ENCODE data around the gene EHBP1L1. TPM values are rescaled to one million over a fixed set of nuclear protein-coding genes. Genes with fewer than 3 reads are reported as not detected.

The EHBP1L1 gene
- total RNA-seq, 2 experiments from 2014 or later: 55.7 to 60.0 TPM

DNA sequence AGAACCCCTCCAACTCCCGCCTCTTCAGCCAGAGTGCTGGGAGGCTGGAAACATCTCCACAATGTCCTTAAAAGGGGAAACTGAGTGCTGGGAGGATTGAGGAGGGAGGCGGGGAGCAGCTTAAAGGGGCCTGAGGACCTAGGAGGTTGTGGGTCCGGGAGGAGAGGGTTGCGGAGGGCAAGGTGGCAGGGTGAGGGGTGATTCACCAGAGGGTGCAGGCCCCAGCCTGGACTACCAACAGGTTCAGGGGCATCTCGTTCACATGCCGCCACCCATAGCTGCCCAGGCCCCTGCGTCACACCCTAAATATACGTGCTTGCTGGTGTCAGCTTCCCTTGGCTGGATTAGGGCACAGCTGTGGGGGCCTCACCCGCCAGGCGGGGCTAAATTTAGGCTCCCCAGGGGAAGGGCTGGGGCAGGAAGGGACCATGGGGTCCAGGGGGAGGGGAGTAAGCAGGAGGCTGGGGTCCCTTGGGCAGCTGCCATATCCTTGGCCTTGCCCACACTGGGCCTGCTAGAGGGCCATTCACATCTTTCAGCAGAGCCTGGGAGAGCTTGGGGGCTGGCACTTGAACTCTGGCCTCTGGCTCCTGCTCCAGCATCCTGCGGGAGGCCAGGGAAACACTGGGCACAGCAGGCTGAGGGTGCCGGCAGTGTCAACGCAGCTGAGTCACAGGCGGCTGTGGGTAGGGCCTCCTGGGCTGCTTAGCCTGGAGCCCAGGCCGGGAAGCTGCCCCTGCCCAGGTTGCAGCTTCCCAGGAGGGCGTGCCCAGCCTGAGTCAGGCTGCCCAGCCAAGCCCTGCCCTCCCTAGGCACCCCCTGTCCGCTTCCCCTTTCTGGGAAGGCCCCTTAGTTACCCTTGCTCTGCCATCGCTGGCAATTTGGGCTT is 1.3 kb downstream of the EHBP1L1 start:
- H3K27ac Mint-ChIP-seq: peak overlapping the region; percentile 84
- H3K9me3 Mint-ChIP-seq: no peaks in the 10 kb centered on the region
- H3K4me3 Mint-ChIP-seq: peak overlapping the region; percentile 88
- peaks cover 23% of the 10 kb centered on the region for H3K36me3 Mint-ChIP-seq
- H3K27me3 Mint-ChIP-seq: no peaks in the 10 kb centered on the region
- peaks cover 44% of the 10 kb centered on the region for H3K4me1 Mint-ChIP-seq
- peak; percentile 48 for DNase-seq

DNA sequence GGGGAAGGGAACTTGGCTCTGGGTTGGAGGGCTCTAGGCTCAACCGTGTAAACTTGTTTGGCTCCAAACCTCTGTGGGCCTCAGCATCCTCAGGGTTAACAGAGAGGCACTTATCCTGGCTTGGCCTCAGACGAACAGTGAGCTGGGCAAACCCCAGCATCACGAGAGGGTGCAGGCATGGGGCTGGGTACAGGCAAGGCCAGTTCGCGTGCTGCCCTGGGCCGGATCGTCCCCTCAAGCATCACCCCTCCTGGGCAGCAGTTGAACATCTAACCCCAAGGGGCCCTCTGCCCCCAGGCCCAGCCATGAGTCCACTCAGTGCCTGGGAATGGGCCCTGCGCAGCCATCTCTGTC is 1.9 kb downstream of the EHBP1L1 start:
- Mint-ChIP-seq H3K9me3 (no peaks in the 10 kb centered on the region), H3K36me3 (peaks cover 22% of the 10 kb centered on the region), H3K4me1 (peaks cover 43% of the 10 kb centered on the region)

DNA sequence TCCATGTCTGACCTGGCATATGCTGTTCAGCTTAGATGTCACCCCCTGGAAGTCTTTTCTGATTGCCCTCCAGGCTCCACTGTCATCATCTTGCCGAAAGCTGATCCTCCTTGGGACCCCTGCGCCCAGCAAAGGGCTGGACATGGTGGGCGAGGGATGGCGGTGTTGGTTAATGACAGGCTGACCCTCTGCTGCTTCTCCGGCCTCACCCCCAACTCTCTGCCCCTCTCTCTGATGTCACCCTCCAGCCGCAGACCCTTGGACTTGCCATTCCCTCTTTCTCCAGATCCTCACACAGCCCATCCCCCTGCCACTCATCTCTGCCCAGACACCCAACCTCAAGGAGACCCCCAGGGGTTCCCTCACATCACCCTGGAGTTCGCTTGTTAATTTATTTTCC is 2.3 kb downstream of the EHBP1L1 start:
- peak overlapping the region; percentile 55 for H3K4me3 Mint-ChIP-seq

More for the DNA sequence above, 1.9 kb downstream of the EHBP1L1 start:
- Mint-ChIP-seq H3K4me3 (peak overlapping the region; percentile 55), H3K27ac (peak overlapping the region; percentile 16), H3K27me3 (no peaks in the 10 kb centered on the region)
- DNase-seq: no peak

DNA sequence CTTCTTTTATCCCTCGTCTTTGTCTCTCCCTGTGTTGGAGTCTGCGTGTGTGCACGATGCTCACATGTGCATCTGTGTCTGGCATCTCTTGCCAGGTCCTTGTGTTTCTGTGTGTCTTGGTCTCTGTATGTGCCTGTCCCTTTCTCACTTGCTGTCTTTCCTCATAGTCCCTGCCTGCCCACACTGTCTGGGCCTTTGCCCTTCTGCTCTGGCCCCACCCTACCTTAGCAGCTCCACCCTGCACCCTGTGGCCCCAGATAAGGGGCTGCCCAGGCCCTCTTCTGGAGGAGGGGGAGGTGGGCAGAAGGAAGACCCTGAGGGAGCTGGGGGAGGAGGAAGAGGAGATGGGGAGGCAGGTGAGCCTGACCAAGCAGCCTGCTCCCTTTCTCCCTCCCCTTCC is 2.8 kb downstream of the EHBP1L1 start:
- no peak for DNase-seq
- H3K36me3 Mint-ChIP-seq: peaks cover 17% of the 10 kb centered on the region
- peaks cover 36% of the 10 kb centered on the region for H3K4me1 Mint-ChIP-seq
- H3K27ac Mint-ChIP-seq: peak overlapping the region; percentile 4
- H3K27me3 Mint-ChIP-seq: no peaks in the 10 kb centered on the region
- no peaks in the 10 kb centered on the region for H3K9me3 Mint-ChIP-seq
- H3K4me3 Mint-ChIP-seq: peak overlapping the region; percentile 50

More for the DNA sequence above, 2.3 kb downstream of the EHBP1L1 start:
- Mint-ChIP-seq H3K36me3 (peaks cover 18% of the 10 kb centered on the region), H3K27me3 (no peaks in the 10 kb centered on the region), H3K4me1 (peaks cover 41% of the 10 kb centered on the region), H3K9me3 (no peaks in the 10 kb centered on the region), H3K27ac (peak overlapping the region; percentile 4)
- DNase-seq: no peak

DNA sequence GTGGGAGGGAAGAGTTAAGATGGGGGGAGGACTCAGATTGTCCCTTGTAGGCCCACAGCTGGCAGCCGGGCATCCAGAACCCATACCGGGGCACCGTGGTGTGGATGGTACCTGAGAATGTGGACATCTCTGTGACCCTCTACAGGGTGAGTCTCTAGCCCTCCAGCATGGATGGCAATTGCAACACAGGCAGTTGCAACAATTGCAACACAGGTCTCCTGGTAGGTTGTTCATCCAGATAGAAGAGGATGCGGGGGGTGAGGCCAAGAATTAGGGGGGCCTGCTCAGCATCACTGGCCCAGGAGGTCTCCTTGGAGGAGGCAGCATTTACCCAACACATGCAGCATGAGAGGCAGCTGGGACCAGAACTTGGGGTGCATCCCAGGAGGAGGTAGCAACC is 3.4 kb downstream of the EHBP1L1 start:
- no peak for DNase-seq
- Mint-ChIP-seq H3K27ac (no peak overlapping the region), H3K9me3 (no peaks in the 10 kb centered on the region), H3K4me1 (peaks cover 33% of the 10 kb centered on the region), H3K4me3 (no peak overlapping the region), H3K36me3 (peaks cover 13% of the 10 kb centered on the region), H3K27me3 (no peaks in the 10 kb centered on the region)

DNA sequence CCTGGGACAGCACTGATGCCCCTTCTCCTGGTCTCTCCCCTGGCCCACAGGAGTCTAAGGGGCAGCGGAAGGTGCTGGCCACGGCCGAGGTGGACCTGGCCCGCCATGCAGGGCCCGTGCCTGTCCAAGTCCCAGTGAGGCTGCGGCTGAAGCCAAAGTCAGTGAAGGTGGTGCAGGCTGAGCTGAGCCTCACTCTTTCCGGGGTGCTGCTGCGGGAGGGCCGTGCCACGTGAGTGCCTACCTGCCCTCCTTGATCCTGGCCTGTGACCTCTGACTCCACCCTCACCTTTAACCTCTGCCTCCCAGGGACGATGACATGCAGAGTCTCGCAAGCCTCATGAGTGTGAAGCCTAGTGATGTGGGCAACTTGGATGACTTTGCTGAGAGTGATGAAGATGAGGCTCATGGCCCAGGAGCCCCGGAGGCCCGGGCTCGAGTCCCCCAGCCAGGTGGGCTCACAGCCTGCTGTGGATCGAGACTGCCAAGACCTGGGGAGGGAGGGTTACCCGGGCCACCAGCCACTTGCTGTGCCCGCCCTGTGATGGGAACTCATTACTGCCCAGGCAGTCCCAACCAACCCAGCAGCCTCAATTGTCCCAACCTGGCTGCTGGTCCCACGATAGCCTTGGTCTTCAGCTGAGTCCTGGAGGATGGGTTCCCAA is 4.3 kb downstream of the EHBP1L1 start:
- DNase-seq: no peak
- H3K36me3 Mint-ChIP-seq: peaks cover 13% of the 10 kb centered on the region
- no peaks in the 10 kb centered on the region for H3K27me3 Mint-ChIP-seq
- peaks cover 27% of the 10 kb centered on the region for H3K4me1 Mint-ChIP-seq
- H3K9me3 Mint-ChIP-seq: no peaks in the 10 kb centered on the region
- H3K27ac Mint-ChIP-seq: no peak overlapping the region
- no peak overlapping the region for H3K4me3 Mint-ChIP-seq

DNA sequence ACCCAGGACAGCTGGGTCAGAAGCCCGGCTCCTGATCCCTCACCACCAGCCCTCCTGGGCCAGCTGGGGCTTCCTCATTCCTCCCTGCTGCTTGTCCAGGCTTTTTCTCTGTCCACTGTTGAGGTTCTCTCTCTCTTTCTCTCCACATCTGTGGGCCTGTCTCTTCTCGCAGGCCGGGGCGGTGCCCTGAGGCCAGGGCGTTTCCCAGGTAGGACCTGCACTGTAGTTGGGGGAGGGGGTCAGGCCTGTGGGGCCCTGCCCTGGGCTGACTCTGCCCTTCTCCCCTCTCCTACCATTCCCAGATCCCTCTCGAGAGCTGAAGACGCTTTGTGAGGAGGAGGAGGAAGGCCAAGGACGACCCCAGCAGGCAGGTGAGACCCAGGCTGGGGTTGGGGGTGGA is 4.9 kb downstream of the EHBP1L1 start:
- H3K27me3 Mint-ChIP-seq: no peaks in the 10 kb centered on the region
- no peaks in the 10 kb centered on the region for H3K9me3 Mint-ChIP-seq
- no peak for DNase-seq
- peak overlapping the region; percentile 54 for H3K27ac Mint-ChIP-seq
- peaks cover 13% of the 10 kb centered on the region for H3K36me3 Mint-ChIP-seq
- H3K4me1 Mint-ChIP-seq: peaks cover 22% of the 10 kb centered on the region
- no peak overlapping the region for H3K4me3 Mint-ChIP-seq

DNA sequence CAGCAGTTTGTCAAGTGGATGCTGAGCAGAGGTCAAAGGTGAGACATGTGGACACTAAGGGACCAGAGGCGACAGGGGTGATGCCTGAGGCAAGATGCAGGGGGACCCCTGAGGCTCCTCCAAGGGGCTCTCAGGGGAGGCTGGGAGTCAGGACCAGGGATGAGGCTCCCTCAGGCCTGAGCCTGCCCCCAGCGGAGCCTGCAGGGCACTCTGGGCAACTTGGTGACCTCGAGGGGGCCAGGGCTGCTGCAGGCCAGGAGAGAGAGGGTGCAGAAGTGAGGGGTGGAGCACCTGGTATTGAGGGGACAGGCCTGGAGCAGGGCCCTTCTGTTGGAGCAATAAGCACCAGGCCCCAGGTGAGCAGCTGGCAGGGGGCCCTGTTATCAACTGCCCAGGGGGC is 6.1 kb downstream of the EHBP1L1 start:
- Mint-ChIP-seq H3K9me3 (no peaks in the 10 kb centered on the region), H3K4me3 (no peak overlapping the region), H3K4me1 (peaks cover 21% of the 10 kb centered on the region), H3K36me3 (peaks cover 16% of the 10 kb centered on the region), H3K27me3 (no peaks in the 10 kb centered on the region), H3K27ac (no peak overlapping the region)
- DNase-seq: no peak

DNA sequence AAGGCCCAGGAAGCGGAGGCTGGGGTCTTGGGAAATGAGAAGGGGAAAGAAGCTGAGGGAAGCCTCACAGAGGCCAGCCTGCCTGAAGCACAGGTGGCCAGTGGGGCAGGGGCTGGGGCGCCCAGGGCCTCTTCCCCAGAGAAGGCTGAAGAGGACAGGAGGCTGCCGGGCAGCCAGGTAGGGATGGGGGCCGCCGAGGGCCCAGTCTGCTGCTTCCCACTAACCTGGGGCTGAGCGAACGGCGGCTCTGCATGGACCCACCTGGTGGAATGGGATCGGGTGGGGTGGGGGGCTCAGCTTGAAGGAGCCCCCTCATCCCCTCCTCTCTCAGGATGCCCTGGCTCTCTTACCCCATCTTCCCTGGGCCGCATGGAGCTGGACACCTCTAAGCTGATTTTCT is 7.7 kb downstream of the EHBP1L1 start:
- Mint-ChIP-seq H3K36me3 (peaks cover 12% of the 10 kb centered on the region), H3K27ac (no peak overlapping the region), H3K27me3 (no peaks in the 10 kb centered on the region), H3K4me3 (no peak overlapping the region), H3K9me3 (no peaks in the 10 kb centered on the region), H3K4me1 (peaks cover 24% of the 10 kb centered on the region)
- DNase-seq: no peak

DNA sequence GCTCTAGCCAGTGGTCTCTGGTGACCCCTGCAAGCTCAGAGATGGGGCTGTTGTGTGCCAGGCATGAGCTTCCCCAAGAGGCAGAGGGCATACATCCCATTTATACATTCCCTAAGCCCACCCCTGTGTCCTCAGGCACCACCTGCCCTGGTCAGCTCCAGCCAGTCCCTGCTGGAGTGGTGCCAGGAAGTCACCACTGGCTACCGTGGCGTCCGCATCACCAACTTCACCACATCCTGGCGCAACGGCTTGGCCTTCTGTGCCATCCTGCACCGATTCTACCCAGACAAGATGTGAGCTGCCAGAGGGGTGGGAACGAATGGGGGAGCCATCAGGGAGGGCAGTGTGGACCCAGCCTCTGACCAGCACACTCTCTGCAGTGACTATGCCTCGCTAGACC is 8.3 kb downstream of the EHBP1L1 start:
- H3K27ac Mint-ChIP-seq: no peak overlapping the region

DNA sequence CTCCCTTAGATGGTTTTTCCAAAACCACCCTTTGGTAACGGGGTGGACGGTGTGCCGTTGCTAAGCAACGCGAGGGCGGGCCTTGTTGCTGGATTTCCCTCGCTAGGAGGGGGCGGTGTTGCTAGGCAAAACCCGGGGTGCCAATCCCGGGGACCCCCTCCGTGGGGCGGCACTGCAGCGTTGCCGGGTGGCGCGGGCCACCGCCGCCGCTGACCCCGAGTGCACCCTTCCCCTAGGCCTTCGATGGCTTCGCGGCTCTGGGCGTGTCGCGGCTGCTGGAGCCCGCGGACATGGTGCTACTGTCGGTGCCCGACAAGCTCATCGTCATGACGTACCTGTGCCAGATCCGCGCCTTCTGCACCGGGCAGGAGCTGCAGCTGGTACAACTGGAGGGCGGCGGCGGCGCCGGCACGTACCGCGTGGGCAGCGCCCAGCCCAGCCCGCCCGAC is 8.9 kb downstream of the EHBP1L1 start:
- H3K27me3 Mint-ChIP-seq: no peaks in the 10 kb centered on the region
- peaks cover 12% of the 10 kb centered on the region for H3K36me3 Mint-ChIP-seq
- H3K27ac Mint-ChIP-seq: no peak overlapping the region
- no peaks in the 10 kb centered on the region for H3K9me3 Mint-ChIP-seq
- no peak overlapping the region for H3K4me3 Mint-ChIP-seq
- H3K4me1 Mint-ChIP-seq: peaks cover 27% of the 10 kb centered on the region
- DNase-seq: no peak

More for the DNA sequence above, 8.3 kb downstream of the EHBP1L1 start:
- Mint-ChIP-seq H3K36me3 (peaks cover 13% of the 10 kb centered on the region), H3K27me3 (no peaks in the 10 kb centered on the region), H3K4me3 (no peak overlapping the region), H3K9me3 (no peaks in the 10 kb centered on the region), H3K4me1 (peaks cover 25% of the 10 kb centered on the region)
- no peak for DNase-seq

DNA sequence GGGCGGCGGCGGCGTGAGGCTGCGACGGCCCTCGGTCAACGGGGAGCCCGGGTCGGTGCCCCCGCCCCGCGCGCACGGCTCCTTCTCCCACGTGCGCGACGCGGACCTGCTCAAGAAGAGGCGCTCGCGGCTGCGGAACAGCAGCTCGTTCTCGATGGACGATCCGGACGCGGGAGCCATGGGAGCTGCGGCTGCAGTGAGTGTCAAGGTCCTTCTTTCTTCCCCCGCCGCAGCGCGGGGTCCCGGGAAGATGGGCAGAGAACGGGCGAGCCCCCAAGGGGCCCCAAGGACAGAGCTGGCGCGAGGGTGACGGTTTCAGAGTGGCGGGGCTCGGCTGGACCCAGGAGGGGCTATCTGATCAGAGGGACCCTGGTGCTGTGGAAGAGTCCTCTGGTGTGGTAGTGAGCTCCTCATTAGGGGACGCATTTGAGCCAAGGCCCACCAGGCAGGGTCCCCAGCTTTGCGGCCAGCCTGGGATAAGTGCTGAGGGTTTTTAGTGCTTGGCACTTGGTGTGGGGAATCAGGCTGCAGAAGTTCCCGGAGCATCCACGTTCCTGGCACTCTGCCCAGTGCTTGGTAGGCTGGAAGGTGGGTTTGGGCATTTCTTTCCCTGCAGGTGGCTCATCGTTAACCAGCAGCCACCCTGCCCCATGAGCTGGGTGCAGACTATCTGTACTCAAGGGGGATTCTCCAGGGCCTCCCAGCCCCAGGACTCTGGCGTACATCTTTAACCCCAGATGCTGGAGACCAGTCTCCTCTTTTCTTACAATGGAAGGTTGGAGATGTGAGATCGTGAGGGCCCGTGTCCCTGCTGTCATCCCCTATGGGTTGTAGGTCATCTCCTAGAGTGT is 9.8 kb downstream of the EHBP1L1 start:
- peaks cover 30% of the 10 kb centered on the region for H3K4me1 Mint-ChIP-seq
- H3K36me3 Mint-ChIP-seq: peaks cover 10% of the 10 kb centered on the region
- no peaks in the 10 kb centered on the region for H3K9me3 Mint-ChIP-seq
- peak overlapping the region; percentile 25 for H3K27ac Mint-ChIP-seq
- no peak overlapping the region for H3K4me3 Mint-ChIP-seq
- DNase-seq: no peak
- H3K27me3 Mint-ChIP-seq: no peaks in the 10 kb centered on the region

DNA sequence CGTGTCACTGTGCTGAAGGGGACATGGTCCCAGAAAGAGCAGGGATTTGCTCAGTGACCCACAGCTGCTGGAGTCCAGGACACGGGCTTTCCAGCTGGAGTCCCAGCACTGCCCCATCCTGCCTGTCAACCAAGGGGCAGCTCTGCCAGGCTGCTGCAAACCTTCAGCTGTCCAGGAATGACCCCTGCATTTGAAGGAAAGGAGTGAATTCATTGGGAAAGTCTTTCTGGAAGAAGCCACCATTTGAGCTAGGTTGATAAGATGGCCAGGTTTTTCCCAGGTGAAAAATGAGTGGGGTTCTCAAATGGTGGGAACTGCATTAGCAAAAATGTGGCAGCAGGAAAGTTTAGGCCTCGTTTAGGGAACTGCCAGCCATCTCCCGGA is 10.4 kb downstream of the EHBP1L1 start:
- no peaks in the 10 kb centered on the region for H3K9me3 Mint-ChIP-seq
- H3K27ac Mint-ChIP-seq: peak overlapping the region; percentile 35
- no peak overlapping the region for H3K4me3 Mint-ChIP-seq
- peaks cover 11% of the 10 kb centered on the region for H3K36me3 Mint-ChIP-seq
- no peak for DNase-seq
- H3K27me3 Mint-ChIP-seq: no peaks in the 10 kb centered on the region
- peaks cover 30% of the 10 kb centered on the region for H3K4me1 Mint-ChIP-seq

DNA sequence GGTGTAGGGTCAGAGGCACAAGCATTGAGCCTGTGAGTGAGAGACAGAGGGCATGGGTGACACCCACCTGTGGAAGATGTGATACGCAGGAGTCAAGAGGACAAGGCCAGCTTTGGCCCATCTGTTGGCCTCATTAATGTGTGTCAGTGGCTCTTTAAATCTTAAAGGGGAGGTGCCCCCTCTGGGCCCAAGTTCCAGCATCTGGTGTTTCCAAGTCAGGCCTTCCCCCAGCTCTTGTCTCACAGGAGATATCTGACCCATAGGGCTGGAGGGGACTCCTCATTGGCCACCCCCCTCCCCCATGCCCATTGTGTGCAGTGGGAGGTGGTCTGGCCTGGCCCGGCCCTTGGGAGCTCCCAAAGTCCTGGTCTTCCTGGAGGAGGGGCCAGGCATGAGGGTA is 10.8 kb downstream of the EHBP1L1 start:
- Mint-ChIP-seq H3K9me3 (no peaks in the 10 kb centered on the region), H3K4me1 (peaks cover 30% of the 10 kb centered on the region), H3K4me3 (no peak overlapping the region), H3K36me3 (peaks cover 10% of the 10 kb centered on the region), H3K27me3 (no peaks in the 10 kb centered on the region), H3K27ac (peak overlapping the region; percentile 35)
- no peak for DNase-seq
